ENCODE results near the gene DPP6. TPM values are rescaled to one million over a fixed set of nuclear protein-coding genes. Genes with fewer than 3 reads are reported as not detected.

Gene DPP6
- total RNA-seq, 4 donors from 2014 or later = 1.5 to 2.9 TPM; not detected in 2

- H3K4me1 ChIP-seq = no peaks in the 10 kb centered on the region
- no peaks in the 10 kb centered on the region for H3K27me3 ChIP-seq
- no peak overlapping the region for H3K4me3 ChIP-seq
- DNase-seq = no peak
- H3K27ac ChIP-seq = no peak overlapping the region
- H3K36me3 ChIP-seq = no peaks in the 10 kb centered on the region
- peaks cover 0 to 4% (median 0%) of the 10 kb centered on the region in 4 donors for H3K9me3 ChIP-seq
- TF ChIP-seq POLR2A (IDR thresholded peaks at IDR 0.05) (no peak), CTCF (IDR thresholded peaks at IDR 0.05) (no peak)
These were observed 855.7 kb downstream of the DPP6 start for GRCh38 chr7:154907651-154908620.

GRCh38 chr7:154909241-154910105 lies 857.3 kb downstream of the DPP6 start:
- H3K27me3 ChIP-seq = peaks cover 0 to 2% of the 10 kb centered on the region in 2 donors
- peaks cover 0 to 4% (median 0%) of the 10 kb centered on the region in 4 donors for H3K9me3 ChIP-seq
- DNase-seq = no peak
- H3K36me3 ChIP-seq = no peaks in the 10 kb centered on the region
- peaks cover 0 to 7% (median 0%) of the 10 kb centered on the region in 4 donors for H3K4me1 ChIP-seq
- H3K4me3 ChIP-seq = no peak overlapping the region
- TF ChIP-seq CTCF (IDR thresholded peaks at IDR 0.05) (no peak), POLR2A (IDR thresholded peaks at IDR 0.05) (no peak)
- H3K27ac ChIP-seq = no peak overlapping the region

- Histone ChIP-seq H3K4me1 (peaks cover 0 to 8% (median 0%) of the 10 kb centered on the region in 4 donors), H3K4me3 (no peak overlapping the region), H3K27ac (no peak overlapping the region), H3K9me3 (peaks cover 0 to 4% (median 0%) of the 10 kb centered on the region in 4 donors), H3K27me3 (peaks cover 0 to 3% of the 10 kb centered on the region in 2 donors), H3K36me3 (no peaks in the 10 kb centered on the region)
- TF ChIP-seq POLR2A (IDR thresholded peaks at IDR 0.05) (no peak), CTCF (IDR thresholded peaks at IDR 0.05) (no peak)
- no peak for DNase-seq
These were observed 857.9 kb downstream of the DPP6 start for GRCh38 chr7:154910125-154910524.

GRCh38 chr7:154910977-154911376 lies 858.8 kb downstream of the DPP6 start:
- no peak for DNase-seq
- Histone ChIP-seq H3K4me3 (no peak overlapping the region), H3K27me3 (peaks cover 0 to 3% of the 10 kb centered on the region in 2 donors), H3K9me3 (peaks cover 0 to 4% (median 0%) of the 10 kb centered on the region in 4 donors), H3K4me1 (peaks cover 0 to 8% (median 0%) of the 10 kb centered on the region in 4 donors), H3K27ac (no peak overlapping the region), H3K36me3 (no peaks in the 10 kb centered on the region)
- no peak for TF ChIP-seq CTCF (IDR thresholded peaks at IDR 0.05)
- no peak for TF ChIP-seq POLR2A (IDR thresholded peaks at IDR 0.05)

- Histone ChIP-seq H3K27ac (no peak overlapping the region), H3K9me3 (peaks cover 0 to 4% (median 0%) of the 10 kb centered on the region in 4 donors), H3K4me3 (no peak overlapping the region), H3K36me3 (no peaks in the 10 kb centered on the region), H3K4me1 (peaks cover 0 to 8% (median 0%) of the 10 kb centered on the region in 4 donors), H3K27me3 (peaks cover 0 to 3% of the 10 kb centered on the region in 2 donors)
- DNase-seq = no peak
- TF ChIP-seq CTCF (IDR thresholded peaks at IDR 0.05) (no peak), POLR2A (IDR thresholded peaks at IDR 0.05) (no peak)
These were observed 859.2 kb downstream of the DPP6 start for GRCh38 chr7:154911411-154911810.

Measured in Peyer's patch (tissue), 4 donors.